Measurements from ENCODE around the gene AREG. TPM values are rescaled to one million over a fixed set of nuclear protein-coding genes. Genes with fewer than 3 reads are reported as not detected.
A peak's percentile ranks its signal among the peaks of the same experiment; 100 is the strongest.

Gene AREG
- total and polyA plus RNA-seq, 2 of the 4 experiments (the other 2 are of a cell fraction) = 0.17 to 0.18 TPM

- Histone ChIP-seq H2AFZ (replicated peaks; ENCODE audit: low read length, poor library complexity) (no peak overlapping the region), H3K9me3 (ENCODE audit: control insufficient read depth, insufficient read depth, low read length) (no peaks in the 10 kb centered on the region), H3K23ac (ENCODE audit: low read depth, low read length) (no peak overlapping the region), H4K91ac (ENCODE audit: insufficient read depth, low read depth, low read length) (no peak overlapping the region), H4K8ac (ENCODE audit: low read depth in 2 of 2, low read length in 2 of 2) (no peak overlapping the region), H3K56ac (ENCODE audit: extremely low read depth, insufficient read depth, low read length) (no peak overlapping the region), H3K36me3 (ENCODE audit: control insufficient read depth, insufficient read depth, low read length) (no peaks in the 10 kb centered on the region), H3K4me3 (ENCODE audit: insufficient read depth, low read depth, low read length) (no peak overlapping the region), H2BK20ac (ENCODE audit: low read depth, low read length) (no peak overlapping the region; the same call in 1 of the 2 replicates), H2AK9ac (replicated peaks; ENCODE audit: low read depth, low read length, poor library complexity) (no peak overlapping the region), H3K79me1 (ENCODE audit: low read depth in 1 of 2, low read length in 2 of 2) (no peaks in the 10 kb centered on the region), H3K18ac (ENCODE audit: low read depth, low read length) (no peak overlapping the region; the same call in 1 of the 2 replicates), H3K4me1 (ENCODE audit: control insufficient read depth, insufficient read depth, low read length) (peaks cover 5% of the 10 kb centered on the region; the same call in 1 of the 2 replicates), H2BK5ac (ENCODE audit: low read depth, low read length, poor library complexity, severe bottlenecking) (no peak overlapping the region), H2BK15ac (ENCODE audit: low read depth, low read length) (no peak overlapping the region), H3K9me1 (ENCODE audit: insufficient read depth, low read length) (peaks cover 3% of the 10 kb centered on the region; the same call in 1 of the 2 replicates), H3K9ac (ENCODE audit: low read depth, low read length) (no peak overlapping the region), H3K14ac (replicated peaks; ENCODE audit: low read depth, low read length) (no peak overlapping the region), H2AK5ac (ENCODE audit: low read depth, low read length) (no peak overlapping the region), H4K5ac (ENCODE audit: low read depth, low read length) (no peak overlapping the region), H2BK120ac (ENCODE audit: low read depth, low read length) (no peak overlapping the region), H4K20me1 (ENCODE audit: insufficient read depth, low read length) (no peaks in the 10 kb centered on the region), H3K27me3 (ENCODE audit: control insufficient read depth, insufficient read depth, low read length) (no peaks in the 10 kb centered on the region), H3K27ac (ENCODE audit: insufficient read depth, low read length) (no peak overlapping the region), H3K4ac (ENCODE audit: low read depth, low read length) (no peak overlapping the region), H3K4me2 (ENCODE audit: low read depth, low read length) (no peak overlapping the region)
- dilution Hi-C loops (cut with HindIII; ENCODE audit: low sequenced_read_pairs, unreplicated experiment) = no loop called here
- no peak for ATAC-seq (ENCODE audit: low read depth)
- DNase-seq = peak; percentile 8
- in situ Hi-C loops (cut with MboI; ENCODE audit: low sequenced_read_pairs) = no loop called here
- intact Hi-C loops (cut with micrococcal nuclease) = no loop called here
- TF ChIP-seq RCOR1 (IDR thresholded peaks at IDR 0.05; ENCODE audit: insufficient replicate concordance, low read length) = no peak
- TF ChIP-seq CEBPB (IDR thresholded peaks at IDR 0.05; ENCODE audit: low read depth, low read length) = no peak
- no peak for TF ChIP-seq MXI1 (IDR thresholded peaks at IDR 0.05; ENCODE audit: borderline replicate concordance, low read depth, low read length)
- ChIA-PET CTCF (interaction anchor here (0.9 kb wide), 1 partner anchor 29 kb away, joined by 3 read pairs; the partner anchor contains the start of gene AREG), POLR2A (ENCODE audit: unreplicated experiment) (no interaction called here)
- no CpG with 5 or more reads among the region's 3 CpGs for WGBS, 2 experiments (ENCODE audit: extremely low coverage in 2 of 2, insufficient read length in 1 of 2)
- no TSS peak for BruUV-seq (replicated peaks)
Observed at GRCh38 chr4:74415602-74416300, 29.2 kb upstream of the AREG start.

Data from IMR-90 (cell line).